ENCODE results near the gene CLEC16A.
"Not testable (repeated sequence)": the region's sequence is repeated elsewhere in the genome, so short reads cannot be mapped to it uniquely, and the experiment has no call there.

CLEC16A gene

DNA sequence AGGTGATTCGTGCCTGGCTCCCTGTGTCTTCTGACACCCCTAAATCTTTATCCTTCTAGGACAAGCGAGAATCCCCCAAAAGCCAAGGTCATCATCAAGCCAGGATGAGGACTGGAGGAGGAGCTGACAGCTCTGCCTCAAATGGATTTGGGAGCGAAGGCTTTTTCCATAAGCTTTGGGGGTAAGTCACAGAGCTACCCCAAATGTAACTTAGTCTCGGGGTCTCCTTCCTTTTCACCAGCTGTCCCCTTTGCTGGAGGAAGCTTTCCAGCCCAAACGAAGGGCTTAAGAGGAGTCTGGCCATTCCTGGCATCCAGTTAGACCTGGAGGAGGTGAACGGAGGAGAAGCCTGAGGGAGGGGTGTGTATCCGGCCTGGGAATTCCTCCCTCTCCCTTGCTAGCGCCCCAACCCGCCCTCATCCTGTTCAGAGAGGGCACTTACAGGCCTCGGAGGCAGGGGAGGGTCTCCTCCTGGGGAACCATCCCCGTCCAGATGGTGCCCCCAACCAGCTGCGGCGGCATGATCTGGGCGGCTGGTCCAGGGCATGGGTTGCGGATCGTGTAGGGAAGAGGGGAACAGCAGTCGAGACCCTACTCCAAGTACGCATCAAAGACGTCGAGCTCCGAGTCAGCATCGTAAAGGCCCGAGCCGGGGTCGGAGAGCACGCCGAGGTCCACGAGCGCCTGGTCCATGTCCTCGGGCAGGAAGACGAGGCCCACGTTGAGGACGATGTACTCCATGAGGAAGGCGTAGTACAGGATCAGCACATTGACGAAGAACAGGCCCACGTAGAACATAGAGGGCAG is 3.0 kb upstream of the CLEC16A start:
- DNase-seq (ENCODE audit: low spot score) = no peak

DNA sequence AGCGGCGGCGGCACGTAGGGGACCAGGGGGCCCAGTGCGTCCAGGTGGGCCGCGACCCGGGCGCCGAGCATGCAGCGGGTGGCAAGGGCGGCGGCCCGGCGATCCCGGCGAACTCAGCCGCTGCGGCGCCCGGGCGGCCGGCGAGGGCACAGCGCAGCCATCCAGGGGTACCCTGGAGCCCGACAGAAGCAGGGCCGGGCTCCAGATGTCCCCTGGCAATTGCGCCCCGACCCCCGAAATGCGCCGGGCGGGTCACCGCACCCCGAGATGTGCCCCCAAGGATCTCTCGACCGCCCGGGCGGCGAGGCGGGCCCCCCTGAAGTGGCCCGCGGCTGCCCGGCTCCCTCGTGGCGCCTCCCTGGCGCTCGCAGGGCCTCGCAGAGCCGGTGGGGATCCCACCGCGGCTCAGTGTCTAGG is 2.4 kb upstream of the CLEC16A start:
- not testable (repeated sequence) for DNase-seq (ENCODE audit: low spot score)

DNA sequence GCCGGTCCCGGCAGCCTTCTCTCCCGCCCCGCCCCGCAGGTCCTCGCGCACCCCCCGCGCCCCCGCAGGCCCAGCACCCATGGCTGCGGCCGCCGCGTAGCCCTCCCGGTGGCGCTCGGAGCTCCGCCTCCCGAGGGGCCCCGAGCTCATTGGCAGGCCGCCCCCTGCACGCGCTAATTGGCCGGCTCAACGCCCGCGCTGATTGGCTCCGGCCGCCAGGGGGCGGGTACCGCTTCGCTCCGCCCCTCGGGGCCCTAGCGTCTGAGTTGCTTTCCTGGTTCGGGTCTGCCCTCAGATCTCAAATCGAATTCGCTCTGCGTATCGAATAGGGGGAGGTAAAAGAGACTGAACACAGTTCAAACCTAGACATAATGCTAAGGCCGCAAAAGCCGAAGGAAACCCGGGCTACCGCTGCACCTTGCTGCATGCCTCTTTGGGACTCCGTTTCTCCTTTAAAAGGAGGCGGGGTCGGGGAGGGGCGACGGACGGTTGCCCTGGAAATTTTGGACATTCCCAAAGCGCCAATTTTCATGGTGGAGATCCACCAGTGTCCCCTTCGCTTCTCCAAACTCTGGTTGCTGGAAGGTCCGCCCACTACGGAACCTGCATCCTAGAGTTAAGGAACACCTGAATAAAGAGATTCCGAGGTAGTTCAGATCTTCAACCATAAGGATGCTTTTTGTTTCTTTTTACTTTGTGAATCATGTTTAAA is 1.9 kb upstream of the CLEC16A start, which contains the start of gene DEXI:
DEXI (minus strand) TSS at position 117 of the 712 bp plus-strand sequence. CDS start 463 bp downstream, outside the sequence.
- DNase-seq (ENCODE audit: low spot score) = peak; percentile 100

DNA sequence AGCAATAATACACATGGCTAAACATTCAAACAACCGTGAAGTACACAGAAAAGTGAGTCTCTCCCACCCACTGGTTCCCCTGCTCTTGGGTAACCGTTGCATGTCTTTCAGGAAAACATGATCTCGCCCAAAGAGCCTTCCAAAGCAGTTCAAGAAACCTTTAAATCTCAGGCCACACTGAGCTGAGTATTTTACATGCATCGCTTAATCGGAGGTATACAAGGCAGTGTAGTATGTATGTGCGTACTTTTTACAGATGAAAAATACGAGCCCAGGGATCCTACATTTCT is 1.4 kb upstream of the CLEC16A start:
- no peak for DNase-seq (ENCODE audit: low spot score)

DNA sequence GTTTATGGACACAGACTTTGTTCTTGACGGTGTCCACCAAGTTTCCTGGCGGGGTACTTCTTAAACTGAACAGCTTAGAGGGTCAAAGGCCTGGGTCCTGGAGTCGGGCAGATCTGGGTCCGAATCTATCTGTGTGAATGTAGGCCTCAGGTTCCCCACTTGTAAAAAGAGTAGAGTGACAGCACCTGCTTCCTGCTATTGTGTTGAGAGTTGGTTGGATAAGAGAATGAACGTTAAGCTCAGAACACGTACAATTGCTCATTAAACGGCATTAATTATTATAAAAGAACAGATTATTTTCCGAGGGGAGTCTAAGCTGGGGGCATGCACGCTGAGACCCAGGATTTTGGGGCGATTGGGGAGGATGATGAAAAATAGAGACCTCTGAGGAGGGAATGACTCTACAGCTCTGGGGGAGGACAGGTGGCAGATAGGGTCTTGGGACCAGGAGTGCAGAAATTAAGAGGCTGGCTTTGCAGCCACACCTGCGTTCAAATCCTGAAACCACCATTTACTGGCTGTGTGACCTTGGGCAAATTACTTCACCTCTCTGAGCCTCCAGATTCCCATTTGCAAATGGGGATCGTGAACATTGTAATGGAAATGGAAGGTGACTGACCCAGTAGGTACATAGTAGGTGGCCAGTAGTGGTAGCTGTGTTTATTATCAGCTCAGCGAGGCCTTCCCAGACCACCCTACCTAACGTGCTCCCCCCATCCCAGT is 862 bp downstream of the CLEC16A start:
- no peak for DNase-seq (ENCODE audit: low spot score)

DNA sequence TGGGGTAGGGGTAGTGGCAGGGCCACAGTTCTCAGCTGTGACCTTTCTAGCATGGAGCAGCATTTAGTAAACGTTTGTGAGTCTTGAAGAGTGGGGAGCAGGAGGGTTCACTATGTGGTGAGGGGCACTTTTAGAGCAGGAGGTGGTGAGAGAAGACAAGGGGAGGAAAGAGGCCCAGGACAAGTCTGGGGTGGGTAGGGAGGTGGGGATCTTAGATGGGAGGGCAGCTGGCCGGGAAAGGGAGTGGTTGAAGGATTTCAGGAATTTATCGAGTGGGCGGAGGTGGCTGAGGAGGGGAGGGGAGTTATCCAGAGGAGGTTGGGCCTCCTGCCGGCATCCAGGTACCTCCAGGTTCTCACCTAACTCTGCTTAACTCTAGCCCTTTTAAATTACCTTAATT is 1.9 kb downstream of the CLEC16A start:
- DNase-seq (ENCODE audit: low spot score) = peak; percentile 60

DNA sequence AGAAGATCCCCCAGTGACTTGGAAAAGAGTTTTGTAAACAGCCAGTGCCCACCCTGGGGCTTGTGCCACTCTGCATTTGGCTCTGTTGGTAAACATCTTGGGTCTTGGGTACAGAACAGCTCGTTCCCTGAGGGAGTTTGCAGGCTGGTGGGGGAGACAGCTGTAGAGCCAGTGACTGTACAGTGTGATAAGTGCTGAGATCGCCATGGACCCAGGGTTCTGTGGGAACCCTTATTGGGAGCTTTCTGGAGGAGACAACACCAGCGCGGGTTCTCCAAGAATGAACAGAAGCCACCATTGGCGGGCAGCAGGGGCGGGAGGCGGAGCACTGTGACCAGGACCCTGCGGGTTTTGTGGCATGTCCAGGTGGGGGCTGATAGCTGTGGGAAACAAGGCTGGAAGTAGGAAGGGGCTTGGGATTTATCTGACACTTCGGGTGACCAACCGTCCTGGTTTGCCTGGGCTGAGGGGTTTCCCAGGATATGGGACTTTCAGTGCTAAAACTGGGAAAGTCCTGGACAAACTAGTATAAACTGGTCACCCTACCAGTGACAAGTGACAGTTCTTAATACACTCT is 2.9 kb downstream of the CLEC16A start:
- no peak for DNase-seq (ENCODE audit: low spot score)

DNA sequence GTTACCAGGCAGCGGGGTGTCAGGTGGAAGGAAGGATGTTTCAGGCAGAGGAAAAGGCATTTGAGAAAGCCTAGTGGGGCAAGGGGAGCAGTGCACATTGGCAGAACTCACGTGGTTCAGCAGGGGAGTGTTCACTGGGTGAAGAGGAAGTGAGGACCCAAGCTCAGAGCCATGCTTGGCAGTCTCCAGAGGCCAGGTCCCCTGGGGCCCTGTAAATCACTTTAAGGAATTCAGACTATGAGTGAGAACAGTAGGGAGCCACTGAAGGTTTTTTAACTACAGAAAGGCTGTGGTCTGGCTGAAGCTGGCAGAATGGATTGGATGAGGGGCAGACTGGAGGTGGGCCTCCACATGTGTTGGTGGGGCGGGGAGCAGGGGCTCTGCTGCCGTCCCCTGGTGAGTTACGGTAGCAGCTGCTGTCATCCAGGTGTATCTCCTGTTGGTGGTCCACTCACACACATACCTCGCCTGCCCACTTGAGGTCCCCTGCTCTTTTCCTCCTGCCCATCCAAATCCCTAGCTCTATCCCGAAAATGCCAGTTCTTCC is 5.1 kb downstream of the CLEC16A start:
- peak; percentile 53 for DNase-seq (ENCODE audit: low spot score)

DNA sequence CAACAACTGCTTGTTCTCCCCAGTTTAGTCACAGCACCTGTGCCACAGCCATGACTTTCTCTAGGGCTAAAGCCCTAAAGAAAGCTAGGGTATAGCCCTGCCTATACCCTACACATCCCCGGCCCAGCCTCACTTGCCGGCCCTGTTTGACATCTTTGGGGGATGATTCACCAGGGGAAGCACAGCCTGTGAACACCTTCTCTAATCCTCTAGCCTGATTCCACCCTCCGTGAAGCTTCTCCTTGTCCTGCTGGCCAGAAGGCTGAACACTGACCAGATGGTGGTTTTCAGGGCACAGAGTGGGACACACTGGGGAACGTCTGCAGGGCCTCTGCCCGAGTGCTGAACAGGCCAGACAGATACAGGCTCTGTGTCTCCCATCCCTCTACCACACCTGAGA is 6.0 kb downstream of the CLEC16A start:
- no peak for DNase-seq (ENCODE audit: low spot score)

DNA sequence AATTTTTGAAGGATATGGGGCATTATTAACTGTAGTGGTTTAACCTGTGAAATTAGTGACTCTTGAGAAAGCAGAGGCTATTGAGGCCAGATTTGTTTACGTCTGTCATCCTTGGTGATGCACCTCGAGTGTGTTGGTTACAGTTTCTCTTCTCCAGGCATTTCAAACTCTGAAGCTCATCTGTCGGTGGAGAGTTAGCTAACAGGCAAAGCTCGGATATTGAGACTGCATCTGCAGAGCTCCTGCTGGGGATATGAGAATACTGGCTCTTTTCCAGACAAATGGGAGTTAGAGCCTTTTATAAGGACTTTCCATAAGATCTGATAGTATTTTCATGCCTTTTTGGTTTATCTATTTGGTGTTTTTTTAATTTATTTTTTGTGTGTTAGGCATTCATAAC is 6.7 kb downstream of the CLEC16A start:
- DNase-seq (ENCODE audit: low spot score) = no peak

DNA sequence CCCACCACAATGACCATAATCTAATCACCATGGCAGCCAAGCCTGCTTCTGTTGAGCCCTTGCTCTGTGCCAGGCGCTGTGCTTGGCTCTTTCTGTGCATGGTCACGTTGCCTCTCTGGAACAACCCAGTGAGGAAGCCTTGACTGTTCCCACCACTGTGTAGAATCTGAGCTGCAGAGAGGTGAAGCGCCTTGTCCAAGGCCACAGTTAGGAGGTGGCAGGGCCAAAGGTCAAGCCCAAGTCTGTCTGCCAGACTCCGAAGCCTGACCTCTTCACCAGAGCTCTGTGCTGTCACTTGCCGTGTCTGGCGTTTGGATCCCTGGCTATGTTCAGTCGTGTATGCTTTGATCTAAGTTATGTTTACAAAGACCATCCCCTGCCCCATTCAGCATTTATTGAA is 10.5 kb downstream of the CLEC16A start:
- no peak for DNase-seq (ENCODE audit: low spot score)

DNA sequence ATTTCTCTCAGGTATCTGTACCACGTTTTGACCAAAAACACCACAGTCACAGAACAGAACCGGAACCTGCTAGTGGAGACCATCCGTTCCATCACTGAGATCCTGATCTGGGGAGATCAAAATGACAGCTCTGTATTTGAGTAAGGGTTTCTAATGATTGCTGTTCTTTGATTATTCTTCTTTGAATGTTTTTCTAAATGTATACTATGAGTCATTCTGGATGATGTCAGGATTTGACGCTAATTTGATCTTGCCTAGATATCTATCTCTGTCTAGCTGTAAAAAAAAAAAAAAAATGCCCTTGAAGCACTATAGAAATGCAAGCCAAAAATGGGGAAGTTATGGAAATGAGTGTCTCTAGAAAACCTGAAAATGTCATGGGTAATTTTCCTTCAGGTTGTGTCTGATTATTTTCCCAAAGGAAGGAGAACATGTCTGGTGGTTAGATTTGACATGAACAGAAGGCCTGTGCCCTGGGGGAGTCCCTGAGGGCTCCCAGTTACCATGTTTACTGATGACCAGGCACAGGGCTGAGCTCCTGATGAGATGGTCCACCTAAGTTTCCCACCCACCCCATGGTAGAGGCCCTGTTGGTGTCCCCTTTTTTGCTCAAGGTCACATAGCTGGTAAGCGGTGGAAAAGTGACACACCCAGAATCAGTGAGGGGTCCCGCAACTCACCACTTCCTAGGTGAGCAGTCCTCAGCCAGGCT is 13.6 kb downstream of the CLEC16A start:
- DNase-seq (ENCODE audit: low spot score) = no peak

DNA sequence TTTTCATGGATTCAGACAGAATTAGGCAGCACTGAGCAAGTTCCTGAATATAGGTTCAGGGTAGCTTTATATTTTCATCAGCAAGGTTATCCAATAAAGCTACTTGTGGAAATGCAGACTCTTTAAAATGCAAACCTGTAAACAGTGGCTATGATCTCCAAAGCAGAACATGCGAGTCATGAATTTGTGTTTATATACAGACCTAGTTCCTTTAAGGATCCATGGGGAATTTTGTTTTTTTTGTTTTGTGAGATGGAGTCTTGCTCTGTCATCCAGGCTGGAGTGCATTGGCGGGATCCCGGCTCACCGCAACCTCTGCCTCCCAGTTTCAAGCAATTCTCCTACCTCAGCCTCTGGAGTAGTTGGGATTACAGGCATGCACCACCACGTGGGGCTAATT is 14.8 kb downstream of the CLEC16A start:
- DNase-seq (ENCODE audit: low spot score) = no peak

DNA sequence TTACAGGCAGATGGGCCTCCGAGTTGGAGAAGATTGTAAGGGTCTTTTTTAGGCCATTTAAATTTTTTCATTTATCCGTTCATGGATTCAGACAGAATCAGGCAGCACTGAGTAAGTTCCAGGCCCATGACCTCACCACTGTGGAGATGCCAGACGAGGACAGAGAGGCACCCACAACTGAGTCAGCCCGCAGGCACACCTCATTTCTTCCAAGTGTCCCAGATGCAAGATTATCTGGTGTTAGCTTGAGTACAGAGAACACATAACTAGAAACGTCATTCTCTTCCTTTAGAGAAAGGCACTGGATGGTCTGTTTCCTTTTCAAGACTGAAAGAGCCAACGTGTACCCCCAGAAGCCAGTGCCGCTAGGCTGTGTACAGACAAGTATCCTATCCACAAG is 16.9 kb downstream of the CLEC16A start:
- DNase-seq (ENCODE audit: low spot score) = no peak

DNA sequence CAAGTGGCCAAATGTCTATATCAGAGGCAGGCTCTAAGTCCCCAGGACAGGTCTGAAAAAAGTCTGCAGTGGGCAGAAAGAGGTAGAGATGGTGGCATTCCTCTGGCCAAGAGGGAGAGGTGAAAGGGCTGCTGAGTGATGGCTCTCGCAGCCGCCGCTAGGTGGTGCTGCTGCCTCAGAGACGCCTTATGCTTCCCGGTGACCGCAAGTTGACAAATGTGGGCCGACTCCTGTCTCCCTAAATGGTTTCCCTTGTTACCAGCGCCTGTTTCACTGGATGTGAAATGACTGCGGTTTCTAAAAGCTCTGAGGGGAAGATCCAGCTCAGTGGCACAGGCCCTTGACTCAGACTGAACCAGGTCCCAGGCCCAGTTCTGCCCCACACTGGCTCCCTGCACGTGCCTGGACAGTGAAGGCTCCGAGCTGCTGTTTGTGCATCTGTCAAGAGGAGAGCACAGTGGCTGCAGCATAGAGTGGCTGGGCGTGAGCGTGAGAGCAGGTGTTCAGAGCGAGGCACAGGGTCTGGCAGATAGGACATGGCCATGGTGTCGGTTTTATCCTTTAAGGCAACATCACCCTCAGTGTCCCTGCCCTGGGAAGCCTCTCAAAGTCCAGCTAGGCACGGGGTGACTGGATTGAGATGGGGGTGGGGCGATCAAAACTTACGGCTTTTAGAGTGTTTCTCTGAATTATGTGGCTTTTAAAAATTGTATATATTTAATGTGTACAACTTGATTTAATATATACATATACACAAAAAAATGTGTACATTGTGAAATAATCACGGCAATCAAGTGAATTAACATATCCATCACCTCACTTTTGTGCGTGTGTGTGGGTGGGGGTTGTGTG is 19.9 kb downstream of the CLEC16A start:
- DNase-seq (ENCODE audit: low spot score) = peak; percentile 85

DNA sequence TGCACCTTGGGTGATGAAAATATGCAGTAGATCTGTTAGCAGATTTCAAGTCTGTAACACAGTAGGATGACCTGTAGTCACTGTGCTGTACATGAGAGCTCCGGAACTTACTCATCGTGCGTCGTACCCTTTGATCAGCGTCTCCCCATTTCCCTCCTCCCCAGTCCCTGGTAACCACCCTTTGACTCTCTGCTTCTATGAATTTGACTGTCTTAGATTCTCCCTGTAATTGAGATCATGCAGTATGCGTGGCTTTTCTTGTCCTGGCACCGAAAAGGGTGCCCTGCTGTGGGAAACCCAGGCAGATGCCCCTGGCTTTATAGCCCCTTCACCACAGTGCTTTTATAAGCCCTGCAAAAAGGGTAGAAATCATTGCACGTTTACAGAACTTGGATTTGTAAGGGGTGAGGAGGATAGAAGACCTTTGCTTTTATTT is 20.5 kb downstream of the CLEC16A start:
- no peak for DNase-seq (ENCODE audit: low spot score)

DNA sequence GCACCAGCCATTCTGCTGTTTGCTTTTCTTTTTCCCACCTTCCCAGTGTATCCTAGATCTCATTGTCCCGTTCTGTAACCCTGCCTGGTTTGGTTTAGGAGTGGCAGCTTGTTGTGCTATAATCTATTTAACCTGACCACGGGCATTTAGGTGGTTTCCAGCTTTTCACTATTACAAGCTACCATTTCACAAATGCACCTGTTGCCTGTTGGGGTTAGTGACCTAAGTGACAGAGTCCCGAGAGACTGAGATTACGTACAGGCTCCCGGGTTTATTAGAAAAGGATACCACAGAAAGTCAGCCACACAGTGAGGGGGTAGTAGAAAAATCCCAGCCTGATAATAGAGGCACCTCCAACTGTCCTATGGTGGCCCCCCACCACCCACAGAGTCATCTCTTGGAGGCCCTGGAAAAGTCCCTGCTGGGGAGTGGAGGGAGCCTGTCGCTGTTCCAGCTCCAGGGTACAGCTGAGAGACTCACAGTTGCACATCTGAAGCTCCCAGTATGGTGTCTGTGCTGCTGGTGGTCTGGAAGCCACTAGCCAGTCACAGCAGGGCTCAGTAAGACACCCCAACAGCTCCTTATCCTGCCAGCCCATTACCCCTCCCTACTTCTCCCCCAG is 21.2 kb downstream of the CLEC16A start:
- no peak for DNase-seq (ENCODE audit: low spot score)

DNA sequence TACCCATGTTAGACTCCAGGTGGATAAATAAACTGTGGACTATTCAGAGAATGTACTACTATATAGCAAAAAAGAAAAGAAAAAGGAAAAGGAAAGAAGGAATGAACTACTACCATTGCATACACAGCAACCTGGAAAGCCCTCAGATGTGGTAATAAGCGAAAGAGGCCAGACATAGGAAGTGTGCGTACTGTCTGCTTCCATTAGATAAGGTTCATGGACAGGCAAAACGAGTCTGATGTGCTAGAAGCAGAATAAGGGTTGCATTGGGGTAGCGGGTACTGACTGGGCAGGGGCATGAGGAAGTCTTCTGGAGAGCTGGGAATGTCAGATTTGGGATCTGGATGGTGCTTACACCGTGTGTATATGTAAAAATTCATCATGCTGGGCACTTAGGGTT is 21.8 kb downstream of the CLEC16A start:
- DNase-seq (ENCODE audit: low spot score) = no peak

DNA sequence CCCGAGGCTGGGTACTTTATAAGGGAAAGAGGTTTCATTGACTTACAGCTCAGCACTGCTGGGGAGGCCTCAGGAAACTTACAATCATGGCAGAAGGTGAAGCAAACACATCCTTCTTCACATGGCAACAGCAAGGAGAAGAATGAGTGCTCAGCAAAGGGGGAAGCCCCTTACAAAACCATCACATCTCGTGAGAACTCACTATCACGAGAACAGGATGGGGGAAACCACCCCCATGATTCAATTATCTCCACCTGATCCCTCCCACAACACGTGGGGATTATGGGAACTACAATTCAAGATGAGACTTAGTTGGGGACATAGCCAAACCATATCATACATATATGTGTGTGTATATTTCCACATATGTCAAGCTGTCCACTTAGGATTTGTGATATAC is 22.2 kb downstream of the CLEC16A start:
- not testable (repeated sequence) for DNase-seq (ENCODE audit: low spot score)

DNA sequence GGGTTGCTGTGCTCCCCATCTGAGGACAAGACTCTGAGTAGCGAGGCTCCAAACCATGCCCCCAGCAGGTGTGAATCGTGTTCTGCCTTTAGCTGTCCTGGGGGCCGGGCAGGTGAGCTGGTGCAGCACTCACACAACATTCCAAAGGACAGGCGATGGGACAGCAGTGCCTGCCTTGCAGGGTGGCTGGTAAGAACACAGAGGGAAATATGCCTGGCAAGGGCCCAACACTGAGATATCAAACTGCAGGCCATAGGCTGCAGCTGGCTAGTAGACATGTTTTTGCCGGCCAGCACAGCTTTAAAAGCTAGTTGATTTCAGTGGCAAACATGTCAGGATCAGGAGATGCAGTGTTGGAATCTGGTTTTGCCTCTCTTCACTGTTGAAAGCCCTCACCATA is 23.6 kb downstream of the CLEC16A start:
- no peak for DNase-seq (ENCODE audit: low spot score)
